GM23338 (cell line): ENCODE results near the gene GLS.

ENCODE experiments used
- CREB1 ChIP-seq: fragments of 250-450 bp; sonication (Bioruptor Pico); IDR thresholded peaks from 2 replicates; pipeline ENCODE4 v1.5.0; 2020; ENCODE audit warnings: low read depth, mild to moderate bottlenecking, moderate library complexity
- EZH2 ChIP-seq: fragments of 200-600 bp; sonication (generic); IDR thresholded peaks from one replicate; pipeline ENCODE4 v1.8.0; 2017; ENCODE audit warnings: antibody characterized with exemption, mild to moderate bottlenecking, low read depth; ENCODE audit not compliant: unreplicated experiment
- EZH2phosphoT487 ChIP-seq: fragments of 200-600 bp; sonication (generic); IDR thresholded peaks from one replicate; pipeline ENCODE4 v1.8.1; 2018; ENCODE audit warnings: antibody characterized with exemption; ENCODE audit not compliant: unreplicated experiment
- TF ChIP-seq, protein P1 (sequence below): IDR thresholded peaks from one replicate; pipeline ENCODE4 v1.6.1; 2018; ENCODE audit warnings: antibody characterized with exemption; ENCODE audit not compliant: unreplicated experiment
- TF ChIP-seq, protein P2 (sequence below), 2 experiments: fragments of 200-600 bp in 1 of 2; sonication (generic) in 1 of 2; conservative IDR thresholded peaks; 2 replicates each; pipeline versions ENCODE4 v1.5.1 to v1.6.1; 2016 to 2017; ENCODE audit warnings: antibody characterized with exemption in 2 of 2, low read depth in 2 of 2, mild to moderate bottlenecking in 2 of 2, moderate library complexity in 1 of 2

DNA sequence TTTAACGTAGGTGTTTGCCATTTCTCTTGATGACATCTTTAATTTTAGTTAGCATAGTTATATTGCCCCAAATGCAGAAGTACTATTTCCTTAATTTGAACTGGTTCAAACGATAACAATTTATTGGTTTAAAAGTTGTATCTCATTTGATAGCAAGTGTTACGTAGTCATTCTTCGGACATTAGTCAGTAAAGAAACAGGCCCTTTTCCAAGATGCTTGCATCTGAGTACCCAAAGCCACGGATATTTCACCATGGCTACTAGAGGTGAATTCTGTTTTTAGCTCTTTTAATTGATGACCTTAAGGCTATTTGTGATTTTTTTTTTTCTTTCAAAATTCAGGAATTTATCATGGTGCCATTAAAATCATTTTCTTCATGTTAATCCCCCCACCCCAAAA, 32.1 kb downstream of the GLS start:
- TF ChIP-seq CREB1 (CRISPR knock-in tag) (no peak), EZH2 (no peak), EZH2phosphoT487 (no peak)
- TF ChIP-seq, protein P1, sequence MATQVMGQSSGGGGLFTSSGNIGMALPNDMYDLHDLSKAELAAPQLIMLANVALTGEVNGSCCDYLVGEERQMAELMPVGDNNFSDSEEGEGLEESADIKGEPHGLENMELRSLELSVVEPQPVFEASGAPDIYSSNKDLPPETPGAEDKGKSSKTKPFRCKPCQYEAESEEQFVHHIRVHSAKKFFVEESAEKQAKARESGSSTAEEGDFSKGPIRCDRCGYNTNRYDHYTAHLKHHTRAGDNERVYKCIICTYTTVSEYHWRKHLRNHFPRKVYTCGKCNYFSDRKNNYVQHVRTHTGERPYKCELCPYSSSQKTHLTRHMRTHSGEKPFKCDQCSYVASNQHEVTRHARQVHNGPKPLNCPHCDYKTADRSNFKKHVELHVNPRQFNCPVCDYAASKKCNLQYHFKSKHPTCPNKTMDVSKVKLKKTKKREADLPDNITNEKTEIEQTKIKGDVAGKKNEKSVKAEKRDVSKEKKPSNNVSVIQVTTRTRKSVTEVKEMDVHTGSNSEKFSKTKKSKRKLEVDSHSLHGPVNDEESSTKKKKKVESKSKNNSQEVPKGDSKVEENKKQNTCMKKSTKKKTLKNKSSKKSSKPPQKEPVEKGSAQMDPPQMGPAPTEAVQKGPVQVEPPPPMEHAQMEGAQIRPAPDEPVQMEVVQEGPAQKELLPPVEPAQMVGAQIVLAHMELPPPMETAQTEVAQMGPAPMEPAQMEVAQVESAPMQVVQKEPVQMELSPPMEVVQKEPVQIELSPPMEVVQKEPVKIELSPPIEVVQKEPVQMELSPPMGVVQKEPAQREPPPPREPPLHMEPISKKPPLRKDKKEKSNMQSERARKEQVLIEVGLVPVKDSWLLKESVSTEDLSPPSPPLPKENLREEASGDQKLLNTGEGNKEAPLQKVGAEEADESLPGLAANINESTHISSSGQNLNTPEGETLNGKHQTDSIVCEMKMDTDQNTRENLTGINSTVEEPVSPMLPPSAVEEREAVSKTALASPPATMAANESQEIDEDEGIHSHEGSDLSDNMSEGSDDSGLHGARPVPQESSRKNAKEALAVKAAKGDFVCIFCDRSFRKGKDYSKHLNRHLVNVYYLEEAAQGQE = no peak
- TF ChIP-seq, protein P2, sequence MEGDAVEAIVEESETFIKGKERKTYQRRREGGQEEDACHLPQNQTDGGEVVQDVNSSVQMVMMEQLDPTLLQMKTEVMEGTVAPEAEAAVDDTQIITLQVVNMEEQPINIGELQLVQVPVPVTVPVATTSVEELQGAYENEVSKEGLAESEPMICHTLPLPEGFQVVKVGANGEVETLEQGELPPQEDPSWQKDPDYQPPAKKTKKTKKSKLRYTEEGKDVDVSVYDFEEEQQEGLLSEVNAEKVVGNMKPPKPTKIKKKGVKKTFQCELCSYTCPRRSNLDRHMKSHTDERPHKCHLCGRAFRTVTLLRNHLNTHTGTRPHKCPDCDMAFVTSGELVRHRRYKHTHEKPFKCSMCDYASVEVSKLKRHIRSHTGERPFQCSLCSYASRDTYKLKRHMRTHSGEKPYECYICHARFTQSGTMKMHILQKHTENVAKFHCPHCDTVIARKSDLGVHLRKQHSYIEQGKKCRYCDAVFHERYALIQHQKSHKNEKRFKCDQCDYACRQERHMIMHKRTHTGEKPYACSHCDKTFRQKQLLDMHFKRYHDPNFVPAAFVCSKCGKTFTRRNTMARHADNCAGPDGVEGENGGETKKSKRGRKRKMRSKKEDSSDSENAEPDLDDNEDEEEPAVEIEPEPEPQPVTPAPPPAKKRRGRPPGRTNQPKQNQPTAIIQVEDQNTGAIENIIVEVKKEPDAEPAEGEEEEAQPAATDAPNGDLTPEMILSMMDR (conservative IDR thresholded peaks at IDR 0.05; ENCODE audit: low read depth in 2 of 2) = no peak
